ENCODE results near the gene NCKAP5. TPM values are rescaled to one million over a fixed set of nuclear protein-coding genes. Genes with fewer than 3 reads are reported as not detected.

NCKAP5 gene
- polyA plus RNA-seq, 1 experiment, result 2.1 TPM

DNA sequence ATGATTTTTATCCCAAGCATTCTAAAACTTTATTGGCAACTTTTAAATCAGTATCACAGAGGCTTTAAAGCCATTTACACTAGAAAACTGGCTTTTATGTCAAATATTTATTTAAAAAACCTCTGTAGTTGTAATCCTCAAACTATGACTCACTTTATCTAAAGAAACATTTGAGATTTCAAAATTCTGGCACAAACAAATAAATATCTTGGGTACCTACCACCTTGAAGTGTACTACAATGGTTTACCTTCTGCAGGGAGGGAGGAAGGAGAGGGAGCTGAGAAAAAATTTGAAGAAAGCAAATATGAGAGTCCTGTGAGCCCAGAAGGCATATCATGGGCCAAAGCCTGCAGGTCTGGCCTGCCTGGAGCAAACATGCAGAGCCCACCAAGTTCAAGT, 155.6 kb downstream of the NCKAP5 start:
- H3K36me3 ChIP-seq (ENCODE audit: control insufficient read depth, insufficient read depth, low read length), result no peaks in the 10 kb centered on the region
- TF ChIP-seq, protein P1, sequence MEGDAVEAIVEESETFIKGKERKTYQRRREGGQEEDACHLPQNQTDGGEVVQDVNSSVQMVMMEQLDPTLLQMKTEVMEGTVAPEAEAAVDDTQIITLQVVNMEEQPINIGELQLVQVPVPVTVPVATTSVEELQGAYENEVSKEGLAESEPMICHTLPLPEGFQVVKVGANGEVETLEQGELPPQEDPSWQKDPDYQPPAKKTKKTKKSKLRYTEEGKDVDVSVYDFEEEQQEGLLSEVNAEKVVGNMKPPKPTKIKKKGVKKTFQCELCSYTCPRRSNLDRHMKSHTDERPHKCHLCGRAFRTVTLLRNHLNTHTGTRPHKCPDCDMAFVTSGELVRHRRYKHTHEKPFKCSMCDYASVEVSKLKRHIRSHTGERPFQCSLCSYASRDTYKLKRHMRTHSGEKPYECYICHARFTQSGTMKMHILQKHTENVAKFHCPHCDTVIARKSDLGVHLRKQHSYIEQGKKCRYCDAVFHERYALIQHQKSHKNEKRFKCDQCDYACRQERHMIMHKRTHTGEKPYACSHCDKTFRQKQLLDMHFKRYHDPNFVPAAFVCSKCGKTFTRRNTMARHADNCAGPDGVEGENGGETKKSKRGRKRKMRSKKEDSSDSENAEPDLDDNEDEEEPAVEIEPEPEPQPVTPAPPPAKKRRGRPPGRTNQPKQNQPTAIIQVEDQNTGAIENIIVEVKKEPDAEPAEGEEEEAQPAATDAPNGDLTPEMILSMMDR (IDR thresholded peaks at IDR 0.05; ENCODE audit: insufficient read depth, low read depth, low read length), result no peak
- CTCF ChIA-PET, result interaction anchor here (0.8 to 1.0 kb wide), 2 partner anchors 14 to 119 kb away, joined by 3 read pairs; no protein-coding TSS in a partner anchor
- no peak overlapping the region for H3K4me3 ChIP-seq (ENCODE audit: low read depth, low read length)
- POLR2A ChIA-PET, result no interaction called here
- H3K27me3 ChIP-seq (ENCODE audit: control insufficient read depth, insufficient read depth, low read length), result no peaks in the 10 kb centered on the region
- DNase-seq (ENCODE audit: low read depth), result no peak

DNA sequence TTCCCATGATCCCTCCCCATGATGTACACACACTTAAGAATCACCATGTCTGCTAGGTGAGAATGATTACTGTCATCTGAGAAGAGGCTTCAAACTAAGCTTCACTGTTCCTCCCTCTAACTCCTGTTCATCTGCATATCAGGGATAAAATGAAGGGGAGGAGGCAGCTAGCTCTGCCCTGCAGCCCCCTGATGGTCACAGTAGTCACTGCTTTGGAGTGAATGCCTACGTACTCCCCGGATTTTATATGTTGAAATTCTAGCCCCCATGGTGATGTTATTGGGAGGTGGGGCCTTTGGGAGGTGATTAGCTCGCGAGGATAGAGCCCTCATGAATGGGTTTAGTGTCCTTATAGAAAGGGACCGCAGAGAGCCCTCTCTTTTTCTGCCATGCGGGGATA, 156.4 kb downstream of the NCKAP5 start:
- ChIA-PET POLR2A (no interaction called here), CTCF (interaction anchor here (0.5 to 1.4 kb wide), 4 partner anchors 9 to 152 kb away, joined by 3 to 5 read pairs (median 3); no protein-coding TSS in a partner anchor)
- TF ChIP-seq, protein P1 (IDR thresholded peaks at IDR 0.05; ENCODE audit: insufficient read depth, low read depth, low read length), result no peak
- no peaks in the 10 kb centered on the region for H3K36me3 ChIP-seq (ENCODE audit: control insufficient read depth, insufficient read depth, low read length)
- H3K27me3 ChIP-seq (ENCODE audit: control insufficient read depth, insufficient read depth, low read length), result no peaks in the 10 kb centered on the region
- no peak overlapping the region for H3K4me3 ChIP-seq (ENCODE audit: low read depth, low read length)
- DNase-seq (ENCODE audit: low read depth), result no peak

DNA sequence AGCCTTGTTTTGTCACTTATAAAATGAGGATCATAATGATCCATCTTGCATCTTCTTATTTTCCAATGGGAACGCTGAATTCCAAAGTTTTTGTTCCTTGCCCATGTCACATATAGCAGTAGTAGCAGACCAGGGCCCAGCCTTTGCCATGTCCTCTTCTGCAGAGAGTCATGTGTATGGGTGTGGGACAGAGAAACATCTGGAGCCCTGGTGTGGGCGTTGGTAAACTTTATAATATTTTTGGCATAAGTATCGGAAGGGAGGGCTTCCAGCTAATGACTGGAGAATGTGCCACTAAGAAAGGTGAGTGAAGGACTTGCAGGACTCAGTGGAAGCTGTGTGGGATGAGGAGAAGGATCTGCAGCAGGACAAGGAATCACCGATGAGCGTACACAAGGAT, 157.2 kb downstream of the NCKAP5 start:
- Histone ChIP-seq H3K36me3 (ENCODE audit: control insufficient read depth, insufficient read depth, low read length) (no peaks in the 10 kb centered on the region), H3K27me3 (ENCODE audit: control insufficient read depth, insufficient read depth, low read length) (no peaks in the 10 kb centered on the region), H3K4me3 (ENCODE audit: low read depth, low read length) (no peak overlapping the region)
- DNase-seq (ENCODE audit: low read depth), result no peak
- CTCF ChIA-PET, result interaction anchor here (1.2 to 1.4 kb wide), 2 partner anchors 9 to 10 kb away, joined by 3 to 5 read pairs; no protein-coding TSS in a partner anchor
- POLR2A ChIA-PET, result no interaction called here
- TF ChIP-seq, protein P1 (IDR thresholded peaks at IDR 0.05; ENCODE audit: insufficient read depth, low read depth, low read length), result no peak

DNA sequence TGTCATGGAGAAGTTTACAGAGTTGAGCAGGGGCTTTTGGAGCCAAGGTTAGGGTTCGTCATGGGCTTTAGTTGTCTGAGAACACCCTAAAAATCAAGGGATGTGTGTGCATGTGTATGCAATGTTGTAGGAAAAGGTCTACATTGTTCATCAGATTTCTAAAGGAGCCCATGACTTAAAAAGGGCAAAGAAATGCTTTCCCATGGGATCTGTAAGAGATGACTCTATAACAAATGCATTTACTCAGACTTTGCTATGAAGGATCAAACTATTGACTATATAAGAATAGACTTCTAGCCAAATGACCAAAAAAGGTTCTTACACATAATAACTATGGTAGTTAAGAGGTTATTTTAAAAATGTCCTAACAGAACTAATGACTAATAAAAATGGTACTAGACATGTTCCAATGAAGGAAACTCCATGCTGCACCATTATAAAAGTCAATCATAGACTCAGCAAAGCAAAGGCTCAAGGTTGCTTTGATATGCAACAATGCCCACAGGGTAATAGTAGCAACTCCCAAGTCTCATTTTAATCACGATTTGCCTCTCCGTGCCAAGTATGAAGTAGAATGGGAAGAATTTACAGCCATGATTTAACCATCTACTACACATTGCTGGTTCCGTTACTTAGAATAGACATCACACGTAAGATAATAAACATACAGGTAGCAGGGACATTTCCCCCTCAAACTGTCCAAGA, 158.5 kb downstream of the NCKAP5 start:
- Histone ChIP-seq H3K27me3 (ENCODE audit: control insufficient read depth, insufficient read depth, low read length) (no peaks in the 10 kb centered on the region), H3K36me3 (ENCODE audit: control insufficient read depth, insufficient read depth, low read length) (no peaks in the 10 kb centered on the region), H3K4me3 (ENCODE audit: low read depth, low read length) (no peak overlapping the region)
- DNase-seq (ENCODE audit: low read depth), result no peak
- ChIA-PET CTCF (no interaction called here), POLR2A (no interaction called here)
- TF ChIP-seq, protein P1 (IDR thresholded peaks at IDR 0.05; ENCODE audit: insufficient read depth, low read depth, low read length), result no peak

DNA sequence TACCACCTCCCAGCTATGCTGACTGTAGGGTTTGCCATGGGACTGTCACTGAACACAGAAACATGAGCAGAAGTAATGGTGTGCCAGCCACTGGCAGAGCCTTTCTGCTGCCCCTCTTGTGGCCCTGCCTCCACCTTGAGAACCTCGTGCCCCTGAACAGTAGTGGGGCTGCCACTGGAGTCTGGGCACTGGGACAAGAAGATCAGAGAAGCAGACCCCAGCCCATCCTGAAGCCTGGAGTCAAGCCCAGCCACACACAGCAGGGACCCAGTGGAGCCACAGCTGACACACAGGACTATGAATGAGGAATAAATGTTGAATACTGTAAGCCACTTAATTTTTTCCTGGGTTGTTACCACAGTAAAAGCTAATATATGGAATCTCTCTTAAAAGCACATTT, 159.6 kb downstream of the NCKAP5 start:
- TF ChIP-seq, protein P1 (IDR thresholded peaks at IDR 0.05; ENCODE audit: insufficient read depth, low read depth, low read length), result no peak
- H3K27me3 ChIP-seq (ENCODE audit: control insufficient read depth, insufficient read depth, low read length), result no peaks in the 10 kb centered on the region
- ChIA-PET POLR2A (no interaction called here), CTCF (no interaction called here)
- DNase-seq (ENCODE audit: low read depth), result no peak
- no peaks in the 10 kb centered on the region for H3K36me3 ChIP-seq (ENCODE audit: control insufficient read depth, insufficient read depth, low read length)
- H3K4me3 ChIP-seq (ENCODE audit: low read depth, low read length), result no peak overlapping the region
